Cardiac muscle cell (in vitro differentiated cells and primary cell): ENCODE results near the gene CSMD2. TPM values are rescaled to one million over a fixed set of nuclear protein-coding genes. Genes with fewer than 3 reads are reported as not detected.

Experiments used
- DNase-seq, 2 donors: peaks; one replicate each; pipeline versions ENCODE4 v3.0.0 to v3.0.0-alpha.2; 2010 to 2017; ENCODE audit warnings: low read depth in 1 of 2, low spot score in 1 of 2
- H3K27ac ChIP-seq: fragments of 200-600 bp; sonication (generic); 2 replicates; pipeline ENCODE4 v1.5.1; 2016
- H3K27me3 ChIP-seq: fragments of 200-600 bp; sonication (generic); 2 replicates; pipeline ENCODE4 v1.6.0; 2016; ENCODE audit warnings: control low read depth
- H3K36me3 ChIP-seq: fragments of 200-600 bp; sonication (generic); 2 replicates; pipeline ENCODE4 v1.5.1; 2016; ENCODE audit warnings: control low read depth
- H3K4me1 ChIP-seq: fragments of 200-600 bp; sonication (generic); 2 replicates; pipeline ENCODE4 v1.8.1; 2017; ENCODE audit warnings: low read depth, mild to moderate bottlenecking, mixed run types
- H3K4me3 ChIP-seq: fragments of 200-600 bp; sonication (generic); 2 replicates; pipeline ENCODE4 v1.5.1; 2016; ENCODE audit warnings: mild to moderate bottlenecking
- H3K9me3 ChIP-seq: fragments of 200-600 bp; sonication (generic); 2 replicates; pipeline ENCODE4 v1.5.1; 2017; ENCODE audit warnings: low read depth, mild to moderate bottlenecking, control low read depth
- polyA plus RNA-seq: library from polyadenylated mRNA; unstranded; fragments of >200 nt; fragmentation: Nextera tagmentation; extraction: Ambion mirVana; gene quantifications from 2 replicates; pipeline ENCODE4 v1.2.1, GENCODE V29; 2016
- total RNA-seq: library from RNA; depleted of rRNA; stranded (reverse); fragments of >200 nt; gene quantifications from 2 replicates; pipeline ENCODE4 v1.2.3, GENCODE V29; 2016
- TF ChIP-seq, protein P1 (sequence below): IDR thresholded peaks from 2 replicates; pipeline ENCODE4 v1.5.1; 2012; ENCODE audit warnings: low read depth, mild to moderate bottlenecking, low read length

The CSMD2 gene
- total and polyA plus RNA-seq, 2 experiments from 2014 or later, result 0.24 TPM; not detected in 1

DNA sequence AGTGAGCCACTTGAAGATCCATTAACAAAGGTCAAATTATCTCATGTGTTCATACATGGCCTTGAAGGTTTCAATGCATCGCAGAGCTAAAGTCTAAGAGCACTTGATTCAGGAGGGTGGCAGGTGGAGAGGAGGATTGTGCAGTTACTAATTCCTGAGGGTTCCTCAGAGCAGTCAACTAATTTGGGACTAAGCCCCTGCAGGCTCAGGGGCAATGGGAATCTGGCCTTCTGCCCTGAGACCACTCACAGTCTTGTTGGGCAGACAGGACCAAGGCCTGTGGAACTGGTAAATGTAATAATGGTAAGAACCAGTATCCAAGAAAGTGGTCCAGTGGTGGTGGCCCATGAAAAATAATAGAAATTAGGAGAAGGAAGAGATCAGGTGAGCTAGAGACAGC is 428.5 kb downstream of the CSMD2 start:
- H3K9me3 ChIP-seq, result no peaks in the 10 kb centered on the region
- H3K27ac ChIP-seq, result no peak overlapping the region
- peaks cover 9% of the 10 kb centered on the region for H3K4me1 ChIP-seq
- DNase-seq, result no peak
- no peaks in the 10 kb centered on the region for H3K36me3 ChIP-seq
- H3K4me3 ChIP-seq, result no peak overlapping the region
- H3K27me3 ChIP-seq, result no peaks in the 10 kb centered on the region
- TF ChIP-seq, protein P1, sequence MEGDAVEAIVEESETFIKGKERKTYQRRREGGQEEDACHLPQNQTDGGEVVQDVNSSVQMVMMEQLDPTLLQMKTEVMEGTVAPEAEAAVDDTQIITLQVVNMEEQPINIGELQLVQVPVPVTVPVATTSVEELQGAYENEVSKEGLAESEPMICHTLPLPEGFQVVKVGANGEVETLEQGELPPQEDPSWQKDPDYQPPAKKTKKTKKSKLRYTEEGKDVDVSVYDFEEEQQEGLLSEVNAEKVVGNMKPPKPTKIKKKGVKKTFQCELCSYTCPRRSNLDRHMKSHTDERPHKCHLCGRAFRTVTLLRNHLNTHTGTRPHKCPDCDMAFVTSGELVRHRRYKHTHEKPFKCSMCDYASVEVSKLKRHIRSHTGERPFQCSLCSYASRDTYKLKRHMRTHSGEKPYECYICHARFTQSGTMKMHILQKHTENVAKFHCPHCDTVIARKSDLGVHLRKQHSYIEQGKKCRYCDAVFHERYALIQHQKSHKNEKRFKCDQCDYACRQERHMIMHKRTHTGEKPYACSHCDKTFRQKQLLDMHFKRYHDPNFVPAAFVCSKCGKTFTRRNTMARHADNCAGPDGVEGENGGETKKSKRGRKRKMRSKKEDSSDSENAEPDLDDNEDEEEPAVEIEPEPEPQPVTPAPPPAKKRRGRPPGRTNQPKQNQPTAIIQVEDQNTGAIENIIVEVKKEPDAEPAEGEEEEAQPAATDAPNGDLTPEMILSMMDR, result no peak

DNA sequence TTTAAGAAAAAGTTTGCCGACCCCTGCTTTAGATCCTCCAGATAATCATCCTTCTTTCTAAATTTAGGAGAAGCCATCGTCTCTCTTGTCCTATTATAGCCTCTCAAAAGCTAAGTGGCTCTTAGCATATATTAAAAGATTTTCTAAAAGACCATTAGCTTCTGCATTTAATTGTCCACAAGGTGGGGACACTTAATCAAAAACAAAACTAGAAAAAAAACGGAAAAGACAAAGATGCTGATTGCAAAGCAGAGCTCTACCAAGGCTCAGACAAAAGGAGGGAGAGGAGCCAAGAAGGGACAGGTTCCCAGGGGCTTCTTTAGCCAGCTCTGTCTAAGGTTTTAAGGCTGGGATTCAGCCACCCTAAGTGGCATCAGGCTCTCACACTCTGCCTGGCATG is 429.4 kb downstream of the CSMD2 start:
- TF ChIP-seq, protein P1, result no peak
- Histone ChIP-seq H3K27ac (no peak overlapping the region), H3K9me3 (no peaks in the 10 kb centered on the region), H3K27me3 (no peaks in the 10 kb centered on the region), H3K4me1 (peaks cover 9% of the 10 kb centered on the region), H3K4me3 (no peak overlapping the region), H3K36me3 (no peaks in the 10 kb centered on the region)
- peak; percentile 10 to 18 for DNase-seq

DNA sequence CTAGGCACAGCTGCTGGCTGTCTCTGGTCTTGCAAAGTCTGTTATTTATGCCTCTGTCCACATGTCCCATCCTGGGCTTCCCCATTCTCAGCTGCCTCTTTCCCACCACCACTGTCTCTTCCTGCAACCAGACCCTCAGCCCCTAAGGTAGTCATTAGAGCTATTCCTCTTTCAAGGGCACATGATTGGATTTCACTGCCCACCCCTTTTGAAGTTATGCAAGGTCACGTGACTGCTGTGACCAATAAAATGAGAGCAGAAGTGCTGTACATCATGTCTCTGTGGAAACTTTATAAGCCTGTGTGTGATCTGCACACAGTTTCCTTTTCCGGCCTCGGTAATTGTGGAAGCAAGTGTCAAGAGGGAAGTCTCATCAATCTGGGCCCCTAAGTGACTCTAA is 437.7 kb downstream of the CSMD2 start:
- DNase-seq, result no peak
- Histone ChIP-seq H3K4me3 (no peak overlapping the region), H3K36me3 (no peaks in the 10 kb centered on the region), H3K27me3 (no peaks in the 10 kb centered on the region), H3K27ac (no peak overlapping the region), H3K4me1 (no peaks in the 10 kb centered on the region), H3K9me3 (no peaks in the 10 kb centered on the region)
- TF ChIP-seq, protein P1, result no peak

DNA sequence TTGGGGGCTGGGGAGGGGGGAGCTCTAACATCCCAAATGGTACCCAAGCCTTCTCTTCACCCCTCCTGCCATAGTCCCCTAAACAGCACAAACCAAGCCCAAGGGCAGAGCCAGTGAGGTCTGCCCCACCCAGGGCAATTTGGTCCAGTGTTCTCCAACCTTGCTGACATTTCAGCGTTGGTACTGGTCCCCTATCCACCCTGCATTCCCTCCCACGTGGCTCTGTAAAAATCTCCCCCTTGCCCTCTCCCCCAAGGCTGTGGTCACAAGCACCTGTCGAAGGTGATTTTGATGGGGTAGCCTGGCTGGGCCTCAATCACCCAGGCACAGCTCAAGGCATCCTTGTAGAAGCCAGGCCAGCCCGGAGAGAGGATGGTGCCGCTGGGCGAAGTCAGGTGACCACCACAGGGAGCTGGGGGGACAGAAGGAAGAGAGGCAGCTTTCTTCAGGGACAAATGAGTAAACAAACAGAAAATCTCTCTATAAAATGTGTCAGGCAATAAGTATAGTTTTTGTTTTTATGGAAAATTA is 438.7 kb downstream of the CSMD2 start:
- no peaks in the 10 kb centered on the region for H3K27me3 ChIP-seq
- no peaks in the 10 kb centered on the region for H3K9me3 ChIP-seq
- no peaks in the 10 kb centered on the region for H3K36me3 ChIP-seq
- TF ChIP-seq, protein P1, result no peak
- no peak overlapping the region for H3K27ac ChIP-seq
- no peak overlapping the region for H3K4me3 ChIP-seq
- H3K4me1 ChIP-seq, result no peaks in the 10 kb centered on the region
- DNase-seq, result no peak

DNA sequence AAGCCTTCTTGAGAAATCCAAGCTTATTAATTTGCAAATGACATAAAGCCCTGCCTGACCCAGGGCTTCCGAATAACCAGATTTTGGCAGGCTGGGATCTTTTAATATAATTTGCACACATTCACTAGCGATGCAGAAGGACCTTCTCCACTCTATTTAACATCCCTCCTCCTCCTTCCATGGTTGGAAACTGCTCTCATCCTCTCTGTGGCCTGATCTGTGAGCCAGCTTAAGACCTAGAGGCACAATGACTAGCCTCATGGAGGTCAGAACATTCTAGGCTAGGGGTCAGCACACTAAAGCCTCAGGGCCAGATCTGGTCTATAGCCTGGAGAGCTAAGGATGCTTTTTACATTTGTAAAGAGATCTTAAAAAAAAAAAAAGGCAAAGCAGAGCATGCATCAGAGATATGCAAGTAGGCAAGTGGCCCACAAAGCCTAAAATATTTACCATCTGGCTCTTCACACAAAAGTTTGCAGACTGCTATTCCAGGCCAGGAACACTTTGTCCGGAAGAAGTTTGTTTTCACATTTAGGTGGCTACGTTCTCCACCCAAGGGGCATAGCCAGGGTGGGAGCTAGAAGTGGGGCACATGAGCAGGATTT is 439.4 kb downstream of the CSMD2 start:
- H3K36me3 ChIP-seq, result no peaks in the 10 kb centered on the region
- H3K27ac ChIP-seq, result no peak overlapping the region
- TF ChIP-seq, protein P1, result no peak
- H3K27me3 ChIP-seq, result no peaks in the 10 kb centered on the region
- H3K4me1 ChIP-seq, result no peaks in the 10 kb centered on the region
- no peak overlapping the region for H3K4me3 ChIP-seq
- no peak for DNase-seq
- no peaks in the 10 kb centered on the region for H3K9me3 ChIP-seq

DNA sequence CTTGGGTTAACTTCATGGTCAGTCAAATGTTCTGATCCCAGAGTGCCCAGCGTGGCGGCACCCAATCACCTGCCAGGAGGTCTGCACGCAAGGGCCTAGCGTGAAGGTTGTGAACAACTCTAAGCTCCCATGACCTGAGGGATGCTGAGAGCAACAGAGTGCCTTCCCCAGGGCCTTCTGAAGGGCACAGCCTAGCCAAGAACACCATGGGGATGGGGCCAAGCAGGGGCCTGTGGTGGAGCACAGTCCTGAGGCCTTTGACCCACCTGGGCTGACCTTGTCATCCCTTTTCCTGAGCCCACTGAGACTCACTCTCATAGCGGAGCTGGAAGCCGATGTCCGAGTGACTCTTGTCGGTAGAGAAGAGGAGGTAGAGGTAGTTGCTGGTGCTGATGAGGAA is 440.0 kb downstream of the CSMD2 start:
- Histone ChIP-seq H3K4me1 (no peaks in the 10 kb centered on the region), H3K27ac (no peak overlapping the region), H3K27me3 (no peaks in the 10 kb centered on the region), H3K9me3 (no peaks in the 10 kb centered on the region), H3K36me3 (no peaks in the 10 kb centered on the region), H3K4me3 (no peak overlapping the region)
- TF ChIP-seq, protein P1, result no peak
- DNase-seq, result no peak
